Stimulated activated effector memory CD8-positive, alpha-beta T cell treated with anti-CD3 and anti-CD28 coated beads, Interleukin-12 subunit alpha, Interleukin-12 subunit beta, amount 100 ng/mL, for 72 hours (primary cell): ENCODE data around the gene C9orf85.

ENCODE experiments used
- ATAC-seq: fragments of 150-1000 bp; cut with Tn5 transposase; 2 replicates; pipeline ENCODE4 v1.10.0; 2021
- DNase-seq, 2 donors: peaks; one replicate each; pipeline ENCODE4 v3.0.0; 2021 to 2022; ENCODE audit warnings: low spot score in 2 of 2
- H3K27ac Mint-ChIP-seq: one replicate; pipeline ENCODE4 v1.8.0; 2022; ENCODE audit warnings: mild to moderate bottlenecking, mixed read lengths
- H3K36me3 Mint-ChIP-seq: one replicate; pipeline ENCODE4 v1.8.0; 2022; ENCODE audit warnings: mild to moderate bottlenecking, mixed read lengths
- H3K4me1 Mint-ChIP-seq: one replicate; pipeline ENCODE4 v1.8.0; 2022; ENCODE audit warnings: mixed read lengths
- H3K4me3 Mint-ChIP-seq: one replicate; pipeline ENCODE4 v1.8.0; 2022; ENCODE audit warnings: mild to moderate bottlenecking, mixed read lengths
- H3K9me3 Mint-ChIP-seq: one replicate; pipeline ENCODE4 v1.8.0; 2022; ENCODE audit warnings: mixed read lengths

C9orf85 gene

DNA sequence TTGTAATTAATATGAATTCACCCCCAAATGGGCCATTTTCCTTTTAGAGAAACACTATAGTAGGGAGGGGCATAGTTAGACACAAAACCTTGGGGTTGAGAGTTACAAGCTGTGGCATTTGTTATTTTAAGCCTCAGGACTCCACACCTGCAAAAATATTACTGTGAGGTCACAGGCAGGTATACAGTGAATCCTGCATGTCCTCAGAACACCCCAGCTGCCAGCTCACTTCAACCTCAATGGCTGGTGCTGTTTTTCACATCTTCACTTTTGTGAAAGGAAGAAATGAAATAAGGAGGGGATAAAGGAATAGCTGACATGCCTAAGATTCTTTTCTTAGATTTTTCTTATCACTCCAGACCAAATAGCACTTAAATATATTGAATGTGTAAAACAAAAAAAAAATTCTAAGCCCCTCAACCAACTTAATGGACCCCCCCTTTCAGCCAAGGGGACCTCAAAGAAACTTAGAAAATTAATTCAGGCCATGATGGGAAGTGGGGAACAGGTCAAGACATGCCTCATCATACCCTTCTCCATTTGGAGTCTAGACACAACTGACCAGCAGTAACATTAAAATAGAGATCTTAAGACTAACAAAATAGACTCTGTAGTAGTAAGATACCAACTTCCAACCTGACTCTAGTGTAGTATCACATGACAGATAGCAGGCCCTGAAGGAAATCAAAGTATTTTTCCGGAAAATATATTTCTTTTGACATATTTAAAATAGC is 9.2 kb downstream of the C9orf85 start:
- Mint-ChIP-seq H3K27ac (no peak overlapping the region), H3K4me1 (peaks cover 21% of the 10 kb centered on the region), H3K36me3 (peaks cover 26% of the 10 kb centered on the region)

GRCh38 chr9:71921190-71921814 is 9.9 kb downstream of the C9orf85 start:
- Mint-ChIP-seq H3K4me3 (no peak overlapping the region), H3K27ac (no peak overlapping the region), H3K4me1 (peaks cover 17% of the 10 kb centered on the region), H3K36me3 (peaks cover 26% of the 10 kb centered on the region), H3K9me3 (no peaks in the 10 kb centered on the region)
- no peak for DNase-seq
- ATAC-seq, result no peak

More for the DNA sequence above, 9.2 kb downstream of the C9orf85 start:
- Mint-ChIP-seq H3K9me3 (no peaks in the 10 kb centered on the region), H3K4me3 (no peak overlapping the region)
- no peak for DNase-seq
- ATAC-seq, result no peak

- DNase-seq, result no peak
- Mint-ChIP-seq H3K27ac (no peak overlapping the region), H3K4me3 (no peak overlapping the region), H3K4me1 (peaks cover 6% of the 10 kb centered on the region), H3K36me3 (peaks cover 18% of the 10 kb centered on the region), H3K9me3 (no peaks in the 10 kb centered on the region)
- ATAC-seq, result no peak
Measured at GRCh38 chr9:71924576-71924975, 13.1 kb downstream of the C9orf85 start.

GRCh38 chr9:71925834-71926233 is 14.4 kb downstream of the C9orf85 start:
- Mint-ChIP-seq H3K9me3 (no peaks in the 10 kb centered on the region), H3K36me3 (peaks cover 12% of the 10 kb centered on the region), H3K4me1 (peaks cover 6% of the 10 kb centered on the region), H3K4me3 (no peak overlapping the region), H3K27ac (no peak overlapping the region)
- ATAC-seq, result no peak
- DNase-seq, result no peak

- no peak overlapping the region for H3K4me3 Mint-ChIP-seq
- H3K36me3 Mint-ChIP-seq, result peaks cover 7% of the 10 kb centered on the region
- H3K4me1 Mint-ChIP-seq, result no peaks in the 10 kb centered on the region
- DNase-seq, result no peak
- no peak overlapping the region for H3K27ac Mint-ChIP-seq
- no peaks in the 10 kb centered on the region for H3K9me3 Mint-ChIP-seq
- ATAC-seq, result no peak
Measured at GRCh38 chr9:71928376-71928775, 16.9 kb downstream of the C9orf85 start.

- DNase-seq, result no peak
- no peaks in the 10 kb centered on the region for H3K4me1 Mint-ChIP-seq
- no peak overlapping the region for H3K4me3 Mint-ChIP-seq
- no peaks in the 10 kb centered on the region for H3K9me3 Mint-ChIP-seq
- H3K27ac Mint-ChIP-seq, result no peak overlapping the region
- ATAC-seq, result no peak
- H3K36me3 Mint-ChIP-seq, result peaks cover 5% of the 10 kb centered on the region
Measured at GRCh38 chr9:71928806-71929205, 17.4 kb downstream of the C9orf85 start.

DNA sequence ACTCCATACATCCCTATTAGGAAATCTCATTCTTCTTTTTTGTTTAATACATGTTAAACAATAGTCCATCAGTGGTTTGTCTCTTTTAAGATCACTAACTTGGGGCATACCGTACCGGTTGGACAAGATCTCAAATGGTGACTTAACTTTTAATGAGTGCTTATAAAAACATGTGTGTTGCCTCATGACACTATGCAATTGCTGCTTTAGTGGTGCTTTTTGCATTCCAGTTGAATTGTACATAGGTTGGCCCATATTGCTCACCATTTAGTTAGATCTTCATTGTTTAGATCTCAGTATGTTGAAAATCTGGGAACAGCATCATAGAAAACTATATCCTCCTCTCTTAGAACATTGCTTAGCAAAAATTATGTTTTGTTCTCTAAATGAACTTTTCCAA is 17.8 kb downstream of the C9orf85 start:
- H3K4me3 Mint-ChIP-seq, result no peak overlapping the region

GRCh38 chr9:71929791-71930440 is 18.5 kb downstream of the C9orf85 start:
- no peak for DNase-seq
- no peaks in the 10 kb centered on the region for H3K9me3 Mint-ChIP-seq
- H3K27ac Mint-ChIP-seq, result no peak overlapping the region
- H3K4me1 Mint-ChIP-seq, result no peaks in the 10 kb centered on the region
- H3K36me3 Mint-ChIP-seq, result no peaks in the 10 kb centered on the region
- no peak for ATAC-seq
- H3K4me3 Mint-ChIP-seq, result no peak overlapping the region

More for the DNA sequence above, 17.8 kb downstream of the C9orf85 start:
- Mint-ChIP-seq H3K27ac (no peak overlapping the region), H3K4me1 (no peaks in the 10 kb centered on the region), H3K36me3 (peaks cover 4% of the 10 kb centered on the region), H3K9me3 (no peaks in the 10 kb centered on the region)
- ATAC-seq (no peak), DNase-seq (no peak)

GRCh38 chr9:71931166-71931565 is 19.7 kb downstream of the C9orf85 start:
- Mint-ChIP-seq H3K4me3 (no peak overlapping the region), H3K4me1 (peaks cover 9% of the 10 kb centered on the region), H3K9me3 (no peaks in the 10 kb centered on the region), H3K36me3 (no peaks in the 10 kb centered on the region), H3K27ac (no peak overlapping the region)
- no peak for ATAC-seq
- DNase-seq, result no peak

DNA sequence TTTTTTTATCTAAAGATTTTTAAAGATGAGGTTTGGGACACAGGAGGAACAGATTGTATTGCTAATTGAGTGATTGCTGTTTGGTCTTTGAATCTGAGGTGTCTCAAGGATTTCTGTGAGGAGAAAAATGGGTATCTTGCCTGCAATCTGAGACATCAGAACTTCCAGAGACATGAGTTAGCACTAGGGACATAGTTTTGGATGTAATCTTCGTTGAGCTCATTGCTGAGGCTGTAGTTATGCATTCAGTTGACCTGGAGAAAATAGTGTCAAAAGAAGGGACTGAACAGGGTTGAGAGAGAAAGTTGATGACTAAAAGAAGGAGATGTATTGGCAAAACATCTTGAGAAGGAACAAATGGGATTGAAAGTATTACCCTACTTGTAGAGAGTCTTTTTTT is 24.6 kb downstream of the C9orf85 start:
- no peak overlapping the region for H3K27ac Mint-ChIP-seq
- no peak for ATAC-seq
- no peaks in the 10 kb centered on the region for H3K36me3 Mint-ChIP-seq
- H3K4me1 Mint-ChIP-seq, result peaks cover 15% of the 10 kb centered on the region
- H3K4me3 Mint-ChIP-seq, result no peak overlapping the region
- DNase-seq, result no peak
- H3K9me3 Mint-ChIP-seq, result no peaks in the 10 kb centered on the region

DNA sequence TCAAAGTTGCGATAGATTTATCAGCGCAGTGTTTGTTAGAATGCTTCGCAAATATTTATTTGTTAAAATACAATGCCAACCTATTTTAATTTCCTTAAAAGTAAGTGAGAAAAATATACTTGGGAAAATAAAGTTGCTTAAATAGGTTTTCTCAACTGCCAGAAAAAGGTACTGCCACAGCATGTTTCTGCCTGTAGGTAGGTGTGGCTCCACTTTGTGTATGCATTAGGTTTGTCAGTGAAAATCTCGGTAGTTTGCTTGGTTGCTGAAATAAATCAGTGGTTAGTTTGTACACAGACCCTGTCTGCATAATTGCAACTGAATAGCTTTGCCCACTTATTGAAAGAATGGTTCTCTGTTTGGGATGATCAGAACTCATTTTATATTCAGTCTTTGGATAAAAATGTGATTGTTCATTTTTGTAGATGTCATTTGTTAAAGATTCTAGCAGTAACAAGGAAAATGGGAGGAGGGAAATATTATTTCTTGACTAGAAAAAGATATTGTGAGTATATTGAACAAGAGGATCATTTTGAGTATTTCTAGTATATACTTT is 25.7 kb downstream of the C9orf85 start:
- Mint-ChIP-seq H3K27ac (no peak overlapping the region), H3K36me3 (no peaks in the 10 kb centered on the region), H3K4me1 (peaks cover 20% of the 10 kb centered on the region), H3K4me3 (no peak overlapping the region), H3K9me3 (no peaks in the 10 kb centered on the region)
- ATAC-seq (no peak), DNase-seq (no peak)

DNA sequence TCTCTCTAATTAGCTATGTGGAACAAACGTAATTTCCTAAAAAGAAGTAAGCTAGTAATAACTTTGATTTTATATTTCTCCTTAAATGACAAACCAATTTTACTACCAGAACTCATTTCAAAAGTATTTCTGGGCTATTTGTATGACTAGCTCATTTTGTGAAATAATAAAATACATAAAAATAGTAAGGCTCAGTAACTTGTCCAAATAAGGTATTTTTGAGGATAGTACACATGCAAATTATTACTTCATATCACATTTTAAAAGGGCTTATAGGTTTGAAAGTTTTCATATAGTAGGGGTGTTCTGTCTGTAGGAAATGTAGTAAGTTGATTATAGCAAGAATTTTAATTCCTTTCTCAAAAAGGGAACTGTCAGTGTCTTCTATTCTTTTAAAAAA is 26.5 kb downstream of the C9orf85 start:
- H3K9me3 Mint-ChIP-seq, result no peaks in the 10 kb centered on the region
- no peaks in the 10 kb centered on the region for H3K36me3 Mint-ChIP-seq
- peaks cover 20% of the 10 kb centered on the region for H3K4me1 Mint-ChIP-seq
- ATAC-seq, result no peak
- no peak for DNase-seq
- H3K4me3 Mint-ChIP-seq, result no peak overlapping the region
- H3K27ac Mint-ChIP-seq, result no peak overlapping the region

DNA sequence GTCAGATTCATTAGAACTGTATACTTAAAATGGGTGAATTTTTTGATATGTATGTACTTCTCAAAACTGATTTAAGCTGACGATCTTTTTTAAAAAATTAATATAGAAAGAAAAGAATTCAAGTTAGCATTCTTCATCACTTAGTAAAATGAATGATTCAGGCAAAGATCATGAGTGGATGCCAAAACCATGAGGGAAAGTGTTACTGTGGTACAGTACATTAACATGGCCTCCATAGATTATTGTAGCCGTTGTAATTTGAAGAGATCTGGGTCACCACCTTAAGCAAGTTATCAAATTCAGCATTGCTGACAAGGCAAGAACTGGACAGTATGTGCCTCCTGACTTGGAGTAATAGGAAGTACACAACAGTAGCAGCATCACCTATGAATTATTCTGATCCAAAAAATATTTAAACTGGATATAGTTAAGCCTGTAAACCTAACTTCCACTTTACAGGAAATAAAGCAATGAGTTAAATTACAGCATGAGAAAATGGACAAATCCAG is 29.7 kb downstream of the C9orf85 start:
- Mint-ChIP-seq H3K4me1 (peaks cover 12% of the 10 kb centered on the region), H3K36me3 (no peaks in the 10 kb centered on the region), H3K27ac (peak overlapping the region; percentile 65), H3K9me3 (no peaks in the 10 kb centered on the region), H3K4me3 (no peak overlapping the region)
- DNase-seq, result no peak
- no peak for ATAC-seq

GRCh38 chr9:71941998-71942567 is 30.6 kb downstream of the C9orf85 start:
- peaks cover 8% of the 10 kb centered on the region for H3K36me3 Mint-ChIP-seq
- no peak for ATAC-seq
- peak overlapping the region; percentile 41 for H3K27ac Mint-ChIP-seq
- DNase-seq, result no peak
- peaks cover 10% of the 10 kb centered on the region for H3K4me1 Mint-ChIP-seq
- H3K9me3 Mint-ChIP-seq, result no peaks in the 10 kb centered on the region
- no peak overlapping the region for H3K4me3 Mint-ChIP-seq

DNA sequence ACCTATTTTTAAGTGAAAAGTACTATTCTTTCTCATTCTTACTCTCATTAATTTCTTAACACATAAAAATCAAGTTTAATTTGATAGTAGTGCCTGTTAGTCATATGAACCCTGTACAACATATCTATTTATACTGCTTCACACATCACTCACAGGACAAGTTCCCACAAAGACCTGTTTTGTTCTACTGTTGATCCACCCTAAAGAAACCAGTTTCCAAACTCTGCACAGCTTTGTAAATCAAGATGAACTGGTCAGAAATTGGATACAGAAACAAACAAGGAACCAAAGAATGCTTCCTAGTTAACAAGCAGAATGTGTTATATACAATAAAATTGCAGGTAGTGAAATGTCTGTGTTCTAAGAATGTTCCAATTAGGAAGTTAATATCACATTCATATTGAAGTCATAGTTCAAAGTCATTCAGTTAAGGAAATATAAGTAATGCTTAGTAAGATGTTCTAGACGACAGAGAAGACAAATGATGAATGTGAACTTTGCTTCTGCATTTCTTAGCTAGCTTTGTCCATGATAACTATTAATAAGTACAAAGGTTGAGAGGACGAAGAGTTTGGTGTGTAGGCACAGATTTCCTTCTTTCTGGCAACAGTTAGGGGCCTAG is 33.4 kb downstream of the C9orf85 start:
- Mint-ChIP-seq H3K36me3 (peaks cover 23% of the 10 kb centered on the region), H3K4me1 (peaks cover 10% of the 10 kb centered on the region), H3K4me3 (no peak overlapping the region), H3K27ac (peak overlapping the region; percentile 20), H3K9me3 (no peaks in the 10 kb centered on the region)
- DNase-seq (no peak), ATAC-seq (no peak)
